Stimulated activated CD4-positive, alpha-beta T cell treated with anti-CD3 and anti-CD28 coated beads, Interleukin-12 subunit alpha, Interleukin-12 subunit beta, amount 100 ng/mL, for 4 hours (primary cell): Measurements from ENCODE around the gene ATP5PF.
A peak's percentile ranks its signal among the peaks of the same experiment; 100 is the strongest.
"Not testable (repeated sequence)": the region's sequence is repeated elsewhere in the genome, so short reads cannot be mapped to it uniquely, and the experiment has no call there.

Source experiments
- DNase-seq: peaks from one replicate; pipeline ENCODE4 v3.0.0-alpha.2; 2020

ATP5PF gene

GRCh38 chr21:25734904-25735645 is at the start of gene ATP5PF, which contains the start of gene GABPA:
Gene ATP5PF (minus strand): TSS chr21:25734904. CDS start chr21:25729794, 5,110 bp downstream.
Gene GABPA (plus strand): TSS chr21:25734972. CDS start chr21:25741599, 6,627 bp downstream.
- peak; percentile 98 for DNase-seq

GRCh38 chr21:25778126-25778875 is 43.6 kb upstream of the ATP5PF start:
- DNase-seq = not testable (repeated sequence)

- DNase-seq = no peak
Measured at GRCh38 chr21:25776440-25776839, 41.7 kb upstream of the ATP5PF start.

- no peak for DNase-seq
Measured at GRCh38 chr21:25772686-25773085, 38.0 kb upstream of the ATP5PF start.

GRCh38 chr21:25767921-25768320 is 33.2 kb upstream of the ATP5PF start:
- no peak for DNase-seq

GRCh38 chr21:25764065-25764464 is 29.4 kb upstream of the ATP5PF start:
- DNase-seq = no peak

- no peak for DNase-seq
Measured at GRCh38 chr21:25760677-25761076, 26.0 kb upstream of the ATP5PF start.

GRCh38 chr21:25760061-25760460 is 25.4 kb upstream of the ATP5PF start:
- DNase-seq = no peak

GRCh38 chr21:25759573-25759972 is 24.9 kb upstream of the ATP5PF start:
- no peak for DNase-seq

- DNase-seq = no peak
Measured at GRCh38 chr21:25757531-25757930, 22.8 kb upstream of the ATP5PF start.

GRCh38 chr21:25756190-25756932 is 21.7 kb upstream of the ATP5PF start:
- DNase-seq = no peak

- no peak for DNase-seq
Measured at GRCh38 chr21:25752416-25752815, 17.7 kb upstream of the ATP5PF start.

- no peak for DNase-seq
Measured at GRCh38 chr21:25750085-25750484, 15.4 kb upstream of the ATP5PF start.

GRCh38 chr21:25744854-25745253 is 10.2 kb upstream of the ATP5PF start:
- DNase-seq = no peak

GRCh38 chr21:25742900-25743299 is 8.2 kb upstream of the ATP5PF start:
- DNase-seq = no peak

- no peak for DNase-seq
Measured at GRCh38 chr21:25737421-25737820, 2.7 kb upstream of the ATP5PF start.

- DNase-seq = peak; percentile 77
Measured at GRCh38 chr21:25735646-25736597, 1.2 kb upstream of the ATP5PF start.

GRCh38 chr21:25734654-25734903 is 125 bp downstream of the ATP5PF start:
- DNase-seq = no peak

- peak; percentile 41 for DNase-seq
Measured at GRCh38 chr21:25733859-25734653, 648 bp downstream of the ATP5PF start.

GRCh38 chr21:25732091-25732760 is 2.5 kb downstream of the ATP5PF start:
- DNase-seq = no peak

GRCh38 chr21:25722631-25723030 is 12.1 kb downstream of the ATP5PF start:
- no peak for DNase-seq
